T-helper 2 cell treated with Interferon-gamma antibody and Interleukin-4, amounts not matched to agents 5 μg/mL and 100 μg/mL, for 36 hours (primary cell): ENCODE measurements around the gene SH3PXD2B.
A peak's percentile ranks its signal among the peaks of the same experiment; 100 is the strongest.
"Not testable (repeated sequence)": the region's sequence is repeated elsewhere in the genome, so short reads cannot be mapped to it uniquely, and the experiment has no call there.

Experiments
- DNase-seq: peaks from one replicate; pipeline ENCODE4 v3.0.0; 2021; ENCODE audit warnings: low spot score
- H3K27ac Mint-ChIP-seq: one replicate; pipeline ENCODE4 v1.8.0; 2021; ENCODE audit warnings: mild to moderate bottlenecking, mixed read lengths
- H3K27me3 Mint-ChIP-seq: one replicate; pipeline ENCODE4 v1.8.0; 2021; ENCODE audit warnings: low read depth, mixed read lengths
- H3K36me3 Mint-ChIP-seq: one replicate; pipeline ENCODE4 v1.8.0; 2021; ENCODE audit warnings: low read depth, mixed read lengths
- H3K4me1 Mint-ChIP-seq: one replicate; pipeline ENCODE4 v1.8.0; 2021; ENCODE audit warnings: low read depth, mixed read lengths
- H3K4me3 Mint-ChIP-seq: one replicate; pipeline ENCODE4 v1.8.0; 2022; ENCODE audit warnings: mild to moderate bottlenecking, moderate library complexity, mixed read lengths
- H3K9me3 Mint-ChIP-seq: one replicate; pipeline ENCODE4 v1.8.0; 2021; ENCODE audit warnings: mixed read lengths

SH3PXD2B gene

DNA sequence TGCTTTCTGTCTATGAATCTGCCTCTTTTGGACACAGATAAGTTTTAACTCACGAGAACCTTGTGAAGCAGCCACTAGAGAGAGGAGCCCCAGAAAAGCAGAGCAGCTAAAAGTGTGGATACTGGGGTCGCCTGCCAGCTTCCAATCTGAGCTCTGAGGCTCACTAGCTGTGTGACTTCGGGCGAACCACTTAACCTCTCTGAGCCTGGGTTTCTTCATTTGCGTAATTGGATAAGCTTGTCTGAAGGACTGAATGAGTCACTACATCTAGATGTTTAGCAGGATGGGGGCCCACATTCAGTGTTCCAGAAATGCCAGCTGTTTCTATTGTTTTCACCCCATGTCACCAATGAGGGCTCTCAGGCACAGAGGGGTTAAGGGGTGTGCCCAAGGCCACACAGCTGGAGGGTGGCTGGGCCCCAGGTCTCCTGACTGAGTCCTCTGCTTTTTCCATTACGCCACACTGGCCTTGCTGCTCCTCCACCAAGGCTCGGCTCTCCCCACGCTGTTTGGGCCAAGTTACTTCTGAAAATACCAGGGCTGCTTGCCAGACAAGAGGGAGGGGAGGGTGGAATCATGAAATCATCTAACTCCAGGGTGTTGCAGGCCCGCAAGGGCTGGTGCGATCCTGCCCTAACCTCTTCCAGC lies 36.2 kb downstream of the SH3PXD2B start:
- DNase-seq, result no peak
- H3K36me3 Mint-ChIP-seq, result no peaks in the 10 kb centered on the region
- H3K27me3 Mint-ChIP-seq, result no peaks in the 10 kb centered on the region
- H3K4me3 Mint-ChIP-seq, result no peak overlapping the region
- peaks cover 5% of the 10 kb centered on the region for H3K4me1 Mint-ChIP-seq
- H3K27ac Mint-ChIP-seq, result no peak overlapping the region
- H3K9me3 Mint-ChIP-seq, result no peaks in the 10 kb centered on the region

DNA sequence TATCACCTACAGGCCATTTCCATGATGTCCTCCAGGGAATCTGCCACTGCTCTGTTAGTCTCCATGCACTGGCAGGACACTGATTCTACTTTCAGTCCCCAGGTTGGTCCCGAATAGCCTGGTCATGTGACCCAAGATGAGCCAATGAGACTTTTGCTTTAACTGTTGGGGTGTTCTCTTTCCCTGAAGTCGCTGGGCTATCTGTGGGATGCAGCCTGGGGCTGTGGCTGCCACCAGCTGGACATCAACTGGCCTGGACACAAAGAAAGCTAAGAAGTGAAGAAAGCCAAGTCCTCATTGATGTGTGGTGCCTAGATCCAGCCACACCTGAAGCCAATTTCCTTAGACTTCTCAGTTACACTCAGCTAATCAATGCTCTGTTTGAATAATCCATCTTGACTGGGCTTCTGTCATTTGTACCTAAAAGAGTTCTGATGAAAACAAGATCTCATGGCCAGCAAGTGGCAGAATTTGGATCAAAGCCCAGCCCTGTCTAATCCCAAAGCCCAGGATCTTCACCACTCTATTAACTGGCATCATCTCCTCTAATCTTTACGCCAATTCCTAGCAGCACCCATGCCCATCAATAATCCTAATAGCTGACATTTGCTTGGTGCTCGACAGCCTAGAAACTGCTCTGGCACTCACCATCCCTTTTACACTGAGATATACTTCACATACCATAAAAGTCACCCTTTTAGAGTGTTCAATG lies 37.0 kb downstream of the SH3PXD2B start:
- no peaks in the 10 kb centered on the region for H3K27me3 Mint-ChIP-seq
- DNase-seq, result no peak
- no peaks in the 10 kb centered on the region for H3K9me3 Mint-ChIP-seq
- H3K27ac Mint-ChIP-seq, result no peak overlapping the region
- no peaks in the 10 kb centered on the region for H3K36me3 Mint-ChIP-seq
- no peak overlapping the region for H3K4me3 Mint-ChIP-seq
- peaks cover 11% of the 10 kb centered on the region for H3K4me1 Mint-ChIP-seq

DNA sequence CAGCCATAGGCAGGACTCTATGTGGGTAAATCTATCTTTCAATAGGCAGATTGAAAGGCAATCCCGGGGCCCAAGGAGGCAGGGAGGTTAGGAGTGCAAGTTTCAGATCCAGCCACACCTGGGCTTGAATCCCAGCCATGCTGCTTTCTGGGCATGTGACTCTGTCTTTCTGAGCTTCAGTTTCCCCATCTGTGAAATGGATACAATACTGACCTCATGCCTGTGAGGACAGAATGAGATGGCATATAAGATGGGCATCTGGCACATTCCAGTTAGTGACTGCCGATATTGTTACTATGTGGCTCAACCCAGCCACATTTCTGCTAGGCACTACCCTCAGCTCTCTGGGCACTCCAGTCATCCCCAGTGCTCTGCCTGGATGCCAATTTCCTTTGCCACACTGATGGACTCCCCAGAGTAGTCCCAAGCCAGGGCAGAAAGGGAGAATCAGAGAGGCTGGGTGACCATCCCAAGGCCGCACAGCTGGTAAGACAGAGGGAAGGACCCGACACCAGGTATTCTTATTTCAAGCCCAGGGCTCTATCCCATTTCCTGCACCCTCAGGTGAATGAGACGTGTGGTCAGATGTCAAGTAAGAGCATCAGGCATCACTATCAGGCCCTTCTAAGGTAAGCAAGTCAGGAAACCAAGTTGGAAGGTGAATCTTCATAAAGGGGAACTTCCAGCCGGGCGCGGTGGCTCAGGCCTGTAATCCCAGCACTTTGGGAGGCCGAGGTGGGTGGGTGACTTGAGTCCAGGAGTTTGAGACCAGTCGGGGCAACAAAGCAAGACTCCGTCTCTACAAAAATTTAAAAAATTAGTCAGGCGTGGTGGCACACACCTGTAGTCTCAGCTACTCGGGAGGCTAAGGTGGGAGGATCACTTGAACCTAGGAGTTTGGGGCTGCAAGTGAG lies 38.7 kb downstream of the SH3PXD2B start:
- Mint-ChIP-seq H3K27me3 (peaks cover 5% of the 10 kb centered on the region), H3K9me3 (no peaks in the 10 kb centered on the region), H3K27ac (no peak overlapping the region), H3K4me3 (no peak overlapping the region), H3K4me1 (peaks cover 19% of the 10 kb centered on the region), H3K36me3 (no peaks in the 10 kb centered on the region)
- DNase-seq, result no peak

DNA sequence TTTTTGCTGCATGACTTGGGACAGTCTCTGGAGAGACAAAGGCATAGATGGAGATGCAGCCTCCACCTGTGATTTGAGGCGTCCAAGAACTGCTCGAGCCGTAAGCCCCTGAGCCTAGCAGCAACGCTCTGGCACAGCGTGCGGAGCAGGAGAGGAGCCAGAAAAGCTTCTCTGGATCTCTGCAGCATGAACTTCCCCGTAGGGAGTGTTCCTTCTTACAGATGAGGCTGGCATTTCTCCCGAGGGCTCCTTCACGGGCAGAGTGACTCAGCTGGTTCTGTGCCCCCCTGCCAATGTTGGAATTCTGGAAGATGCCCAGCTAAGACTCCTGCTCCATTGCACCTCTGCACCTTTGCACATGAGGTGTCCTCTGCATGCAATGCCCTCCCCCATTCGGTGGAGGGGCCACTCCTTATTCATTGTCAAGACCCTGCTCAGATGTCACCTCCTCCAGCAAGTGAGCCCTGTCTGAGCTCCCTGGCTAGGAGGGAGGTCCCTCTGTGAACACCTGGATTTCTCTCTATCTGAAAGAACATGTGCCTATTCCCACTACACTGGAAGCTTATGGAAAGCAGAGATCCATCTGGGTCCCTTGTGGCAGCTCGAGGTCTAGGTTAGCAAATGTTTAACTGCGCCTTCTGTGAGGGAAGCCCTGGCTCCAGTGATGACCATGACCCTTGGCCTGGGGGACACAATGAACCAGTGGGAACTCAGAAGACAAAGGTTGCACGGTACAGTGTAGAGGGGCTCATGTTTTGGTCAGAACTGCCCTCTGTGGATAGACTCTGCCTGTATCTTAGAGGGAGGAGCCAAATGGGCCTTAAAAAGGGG lies 39.6 kb downstream of the SH3PXD2B start:
- no peak for DNase-seq
- H3K27me3 Mint-ChIP-seq, result peaks cover 6% of the 10 kb centered on the region
- H3K4me3 Mint-ChIP-seq, result no peak overlapping the region
- H3K4me1 Mint-ChIP-seq, result peaks cover 22% of the 10 kb centered on the region
- H3K27ac Mint-ChIP-seq, result no peak overlapping the region
- H3K9me3 Mint-ChIP-seq, result no peaks in the 10 kb centered on the region
- no peaks in the 10 kb centered on the region for H3K36me3 Mint-ChIP-seq

DNA sequence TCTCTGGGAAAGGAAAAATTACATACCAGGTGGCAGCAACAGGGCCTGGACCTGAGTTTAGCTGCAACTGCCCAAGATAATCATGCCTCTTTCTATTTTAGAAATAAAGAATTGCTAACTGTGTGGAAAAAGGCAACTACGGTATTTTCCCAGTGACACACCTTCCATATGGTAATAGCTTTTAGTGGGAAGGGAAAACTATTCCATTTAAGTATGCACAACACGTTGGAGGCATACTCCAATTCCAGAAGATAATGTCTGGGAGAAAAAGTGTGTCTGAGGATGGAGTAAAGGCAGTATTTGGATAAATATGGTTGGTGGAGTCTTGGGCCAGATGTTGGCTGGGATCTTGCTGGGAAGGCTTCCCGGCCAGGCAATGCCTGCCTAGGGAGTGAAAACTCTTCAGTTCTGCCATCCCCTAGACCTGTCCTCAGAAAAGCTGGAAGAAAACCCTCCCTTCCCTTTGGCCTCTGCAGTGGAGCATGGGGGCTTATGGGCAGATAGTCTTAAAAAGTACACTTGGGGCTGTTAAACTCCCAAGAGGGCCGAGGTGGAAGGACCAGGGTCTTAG lies 40.6 kb downstream of the SH3PXD2B start:
- Mint-ChIP-seq H3K36me3 (no peaks in the 10 kb centered on the region), H3K4me3 (no peak overlapping the region), H3K27me3 (peaks cover 6% of the 10 kb centered on the region), H3K27ac (no peak overlapping the region), H3K9me3 (no peaks in the 10 kb centered on the region), H3K4me1 (peaks cover 22% of the 10 kb centered on the region)
- no peak for DNase-seq

DNA sequence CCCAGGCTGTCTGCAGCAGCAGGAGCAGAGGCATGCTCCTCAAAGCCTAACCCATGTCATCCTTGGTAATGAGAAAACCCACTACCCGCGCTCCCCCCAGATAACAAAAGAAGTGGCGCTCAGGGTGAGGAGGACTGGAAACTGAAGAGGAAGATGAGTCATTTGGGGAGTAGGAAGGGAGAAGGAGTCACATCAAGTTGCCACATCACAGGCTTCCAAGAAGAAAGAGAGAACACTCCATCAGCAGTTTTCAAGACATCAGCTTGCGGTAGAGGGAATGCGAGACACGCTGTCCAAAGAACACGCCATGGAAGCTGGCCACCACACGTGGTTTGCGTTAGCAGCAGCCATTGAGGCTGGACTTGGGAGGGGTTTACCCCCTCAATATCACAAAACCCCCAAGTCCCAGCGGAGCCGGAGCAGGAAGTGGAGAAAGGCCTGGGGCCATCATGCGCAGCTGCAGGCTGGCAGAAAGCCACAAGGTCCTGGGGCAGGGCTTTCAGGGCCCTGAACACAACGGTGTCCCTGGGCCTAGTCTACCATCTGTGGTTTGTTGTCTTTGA lies 41.5 kb downstream of the SH3PXD2B start:
- Mint-ChIP-seq H3K27me3 (peaks cover 6% of the 10 kb centered on the region), H3K27ac (peak overlapping the region; percentile 22), H3K4me1 (peaks cover 22% of the 10 kb centered on the region), H3K4me3 (peak overlapping the region; percentile 46), H3K9me3 (no peaks in the 10 kb centered on the region), H3K36me3 (no peaks in the 10 kb centered on the region)
- peak; percentile 26 for DNase-seq

DNA sequence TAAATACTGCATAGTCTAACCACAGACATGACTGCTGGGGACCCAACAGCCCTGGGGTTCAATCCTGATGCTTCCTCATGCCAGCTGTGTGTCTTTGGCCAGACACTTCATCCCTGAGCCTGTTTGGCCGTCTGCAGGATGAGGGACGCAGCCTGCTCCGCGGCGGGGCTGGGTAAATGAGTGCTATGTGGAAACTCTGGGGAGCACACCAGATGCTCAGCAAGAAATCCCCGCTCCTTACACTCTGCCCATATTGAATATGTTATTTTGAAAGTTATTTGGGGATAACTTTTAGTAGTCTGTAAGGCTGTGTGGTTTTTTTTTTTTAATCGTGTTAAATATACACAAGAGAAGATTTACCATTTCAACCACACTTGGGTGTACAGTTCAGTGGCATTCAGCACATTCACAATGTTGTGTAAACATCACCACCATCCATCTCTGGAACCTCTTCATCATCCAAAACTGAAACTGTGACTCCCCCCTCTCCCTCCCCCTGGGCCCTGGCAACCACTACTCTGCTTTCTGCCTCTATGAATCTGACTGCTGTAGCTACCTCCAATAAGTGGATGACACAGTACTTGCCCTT lies 42.7 kb downstream of the SH3PXD2B start:
- Mint-ChIP-seq H3K36me3 (no peaks in the 10 kb centered on the region), H3K9me3 (no peaks in the 10 kb centered on the region), H3K4me1 (peaks cover 22% of the 10 kb centered on the region), H3K27ac (no peak overlapping the region), H3K27me3 (peaks cover 6% of the 10 kb centered on the region), H3K4me3 (no peak overlapping the region)
- DNase-seq, result peak; percentile 57

DNA sequence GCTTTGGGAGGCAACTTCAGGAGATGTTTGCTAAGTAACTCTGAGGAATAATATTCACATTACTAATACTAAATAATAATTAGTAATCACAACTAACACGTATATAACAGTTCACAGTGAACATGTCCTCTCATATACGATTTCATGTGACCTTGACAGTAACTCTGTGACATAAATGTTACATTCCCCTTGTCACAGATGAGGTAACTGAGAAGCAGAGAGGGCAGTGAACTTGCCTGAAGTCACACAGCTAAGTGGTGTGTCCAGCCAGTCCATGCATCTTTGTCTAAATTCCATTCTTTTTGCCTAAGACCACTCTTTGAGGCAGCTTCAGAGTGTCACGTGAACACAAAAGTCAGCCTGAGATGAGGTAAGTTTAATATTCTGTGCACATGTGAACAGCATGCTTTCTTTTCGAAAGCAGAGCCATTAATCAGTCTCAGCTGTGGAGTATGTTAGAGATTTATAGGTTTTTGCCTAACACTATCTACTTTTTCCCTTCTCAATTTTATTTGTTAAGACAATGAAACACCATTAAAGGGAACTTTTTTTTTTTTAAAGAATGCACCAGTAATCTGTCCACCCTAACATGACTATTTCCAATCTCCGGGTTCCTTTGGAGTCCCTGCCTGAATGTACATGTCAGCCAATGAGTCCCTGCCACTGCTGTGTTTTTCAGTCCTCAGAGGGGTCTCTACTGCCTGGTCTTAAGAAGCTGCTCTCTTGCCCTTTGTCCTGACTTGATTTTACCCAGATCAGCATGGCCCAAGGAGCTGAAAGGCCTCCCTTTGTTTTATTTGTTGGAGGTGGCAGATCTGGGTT lies 43.5 kb downstream of the SH3PXD2B start:
- DNase-seq, result no peak
- Mint-ChIP-seq H3K9me3 (no peaks in the 10 kb centered on the region), H3K4me1 (peaks cover 22% of the 10 kb centered on the region), H3K27me3 (peaks cover 6% of the 10 kb centered on the region), H3K27ac (no peak overlapping the region), H3K4me3 (no peak overlapping the region), H3K36me3 (no peaks in the 10 kb centered on the region)

DNA sequence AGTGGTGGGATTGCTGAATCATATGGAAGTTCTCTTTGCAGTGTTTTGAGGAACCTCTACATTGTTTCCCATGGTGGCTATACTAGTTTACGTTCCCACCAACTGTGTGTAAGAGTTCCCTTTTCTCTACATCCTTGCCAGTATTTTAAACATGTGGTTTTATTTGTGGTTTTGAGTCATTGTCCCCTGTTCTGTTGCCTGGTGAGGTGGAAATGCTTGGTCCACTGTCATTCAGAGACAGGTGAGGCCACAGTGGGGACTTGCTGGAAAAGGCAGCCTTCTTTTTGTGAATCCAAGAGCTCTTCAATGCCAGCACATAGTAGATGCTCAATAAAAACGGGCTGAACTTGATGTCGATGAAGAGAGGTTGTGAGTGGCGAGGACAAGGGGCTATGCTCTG lies 44.2 kb downstream of the SH3PXD2B start:
- H3K27me3 Mint-ChIP-seq, result peaks cover 6% of the 10 kb centered on the region
- no peak overlapping the region for H3K4me3 Mint-ChIP-seq
- no peaks in the 10 kb centered on the region for H3K9me3 Mint-ChIP-seq
- no peaks in the 10 kb centered on the region for H3K36me3 Mint-ChIP-seq
- H3K27ac Mint-ChIP-seq, result no peak overlapping the region
- peaks cover 22% of the 10 kb centered on the region for H3K4me1 Mint-ChIP-seq
- peak; percentile 8 for DNase-seq

DNA sequence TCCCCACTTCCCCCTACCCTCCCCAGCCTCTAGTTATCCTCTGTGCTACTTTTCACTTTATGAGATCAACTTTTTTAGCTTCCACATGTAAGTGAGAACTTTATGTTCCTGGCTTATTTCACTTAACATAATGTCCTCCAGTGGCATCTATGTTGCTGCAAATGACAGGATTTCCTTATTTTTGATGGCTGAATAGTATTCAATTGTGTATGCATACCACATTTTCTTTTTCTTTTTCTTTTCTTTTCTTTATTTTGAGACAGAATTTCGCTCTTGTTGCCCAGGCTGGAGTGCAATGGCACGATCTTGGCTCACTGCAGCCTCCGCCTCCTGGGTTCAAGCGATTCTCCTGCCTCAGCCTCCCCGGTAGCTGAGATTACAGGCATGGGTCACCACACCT lies 44.8 kb downstream of the SH3PXD2B start:
- H3K27ac Mint-ChIP-seq, H3K9me3 Mint-ChIP-seq, H3K4me3 Mint-ChIP-seq, H3K36me3 Mint-ChIP-seq, DNase-seq, H3K27me3 Mint-ChIP-seq: not testable (repeated sequence)
- H3K4me1 Mint-ChIP-seq, result peaks cover 22% of the 10 kb centered on the region

DNA sequence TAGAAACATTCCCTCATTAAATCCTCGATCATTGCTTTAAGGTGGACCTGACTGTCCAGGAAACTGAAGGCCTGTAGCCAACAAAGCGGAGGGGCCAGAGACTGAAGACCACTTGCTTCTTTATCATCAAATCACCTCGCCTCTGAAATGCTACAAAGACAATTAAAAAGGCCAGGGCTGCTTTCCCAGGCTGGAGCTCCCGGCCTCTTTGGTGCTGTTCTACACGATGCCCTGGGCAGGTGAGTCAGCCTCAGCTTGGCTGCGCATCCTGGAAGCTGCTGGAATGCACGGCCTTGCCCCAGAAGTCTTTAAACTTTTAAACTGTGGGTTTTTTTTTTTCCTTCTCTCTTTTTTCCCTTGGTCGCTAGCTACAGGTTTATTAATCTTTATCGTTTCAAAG lies 46.5 kb downstream of the SH3PXD2B start:
- H3K4me1 Mint-ChIP-seq, result peaks cover 16% of the 10 kb centered on the region
- no peaks in the 10 kb centered on the region for H3K36me3 Mint-ChIP-seq
- H3K9me3 Mint-ChIP-seq, result no peaks in the 10 kb centered on the region
- DNase-seq, result no peak
- peaks cover 6% of the 10 kb centered on the region for H3K27me3 Mint-ChIP-seq
- H3K4me3 Mint-ChIP-seq, result no peak overlapping the region
- H3K27ac Mint-ChIP-seq, result no peak overlapping the region

DNA sequence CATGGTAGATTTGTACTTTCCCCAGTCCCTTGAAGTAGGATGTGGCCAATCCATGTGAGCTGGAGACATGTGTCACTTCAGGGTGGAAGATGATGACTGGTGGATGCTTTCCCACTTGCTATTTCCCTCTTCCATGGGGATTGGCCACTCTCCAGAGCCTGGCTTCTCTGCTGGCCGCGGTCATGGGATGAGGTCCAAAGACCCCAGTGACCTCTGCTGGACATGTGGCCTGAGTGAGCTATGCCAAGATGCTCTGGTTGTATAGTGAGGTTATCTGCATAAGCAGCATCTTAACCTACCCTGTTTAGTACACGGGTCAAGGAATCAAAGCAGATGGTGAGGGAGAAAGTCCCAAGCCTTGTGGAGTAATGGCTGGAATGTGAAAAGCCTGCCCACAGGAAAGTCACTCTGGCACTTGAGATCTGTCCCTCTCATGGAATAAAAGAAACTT lies 47.1 kb downstream of the SH3PXD2B start:
- Mint-ChIP-seq H3K36me3 (no peaks in the 10 kb centered on the region), H3K4me3 (no peak overlapping the region), H3K27ac (no peak overlapping the region), H3K27me3 (peaks cover 6% of the 10 kb centered on the region), H3K4me1 (peaks cover 10% of the 10 kb centered on the region), H3K9me3 (no peaks in the 10 kb centered on the region)
- no peak for DNase-seq
